Esophagus muscularis mucosa (tissue), 4 donors: ENCODE measurements around the gene STAT4. TPM values are rescaled to one million over a fixed set of nuclear protein-coding genes. Genes with fewer than 3 reads are reported as not detected.

Source experiments
- DNase-seq: peaks from one replicate; pipeline ENCODE4 v3.0.0-alpha.2; 2017; ENCODE audit errors: extremely low spot score
- H3K27ac ChIP-seq, 4 donors: fragments of 200-600 bp; sonication (generic); replicated peaks in 1 of 4; 1 replicate in 3 of 4; 2 replicates in 1 of 4; pipeline ENCODE4 v1.5.1; 2016 to 2019; ENCODE audit warnings: mild to moderate bottlenecking in 1 of 4
- H3K27me3 ChIP-seq, 4 donors: fragments of 200-600 bp; sonication (generic); one replicate each; pipeline versions ENCODE4 v1.5.1 to v1.6.0; 2016 to 2019
- H3K36me3 ChIP-seq, 4 donors: fragments of 200-600 bp; sonication (generic); one replicate each; pipeline ENCODE4 v1.5.1; 2016 to 2019
- H3K4me1 ChIP-seq, 4 donors: fragments of 200-600 bp; sonication (generic); one replicate each; pipeline ENCODE4 v1.5.1; 2016 to 2019
- H3K4me3 ChIP-seq, 4 donors: fragments of 200-600 bp; sonication (generic); 1 replicate in 2 of 4; 2 replicates in 2 of 4; pipeline ENCODE4 v1.5.1; 2016 to 2019; ENCODE audit warnings: mild to moderate bottlenecking in 4 of 4, moderate library complexity in 1 of 4
- H3K9me3 ChIP-seq, 4 donors: fragments of 200-600 bp; sonication (generic); 1 replicate in 3 of 4; 2 replicates in 1 of 4; pipeline ENCODE4 v1.5.1; 2016 to 2019
- EP300 ChIP-seq: sonication (generic); formaldehyde crosslinking; IDR thresholded peaks from one replicate; pipeline ENCODE4 v1.6.1; 2017; ENCODE audit warnings: antibody characterized with exemption
- POLR2A ChIP-seq: fragments of 450-650 bp; IDR thresholded peaks from one replicate; pipeline ENCODE4 v1.6.1; 2017; ENCODE audit warnings: antibody characterized with exemption, moderate library complexity, mild to moderate bottlenecking, low read depth
- POLR2AphosphoS5 ChIP-seq, 2 donors: sonication (generic); formaldehyde crosslinking; IDR thresholded peaks; one replicate each; pipeline ENCODE4 v1.6.1; 2017; ENCODE audit warnings: antibody characterized with exemption in 2 of 2
- WGBS: methylation state at CpG from one replicate; pipeline ENCODE4 v1.1.5; 2018; 5-methylcytosine and 5-hydroxymethylcytosine counted together
- intact Hi-C: fragments of 100-400 bp; cut with DNase I; formaldehyde crosslinking; loops from one replicate; pipeline ENCODE4 v1.15.1; 2023
- total RNA-seq, 4 donors: library from RNA; depleted of rRNA; stranded (reverse); fragments of >200 nt; gene quantifications; one replicate each; pipeline versions ENCODE4 v1.1.0 to v1.2.1, GENCODE V29; 2016
- TF ChIP-seq, protein P1 (sequence below), 3 experiments: fragments of 200-600 bp in 2 of 3; fragments of 450-650 bp in 1 of 3; sonication (generic) in 2 of 3; IDR thresholded peaks; one replicate each; pipeline ENCODE4 v1.5.1; 2017 to 2019; ENCODE audit warnings: antibody characterized with exemption in 3 of 3, mild to moderate bottlenecking in 2 of 3, moderate library complexity in 1 of 3

Gene STAT4
- total RNA-seq, 4 donors from 2014 or later, result 0.26 to 5.4 (median 2.4) TPM

DNA sequence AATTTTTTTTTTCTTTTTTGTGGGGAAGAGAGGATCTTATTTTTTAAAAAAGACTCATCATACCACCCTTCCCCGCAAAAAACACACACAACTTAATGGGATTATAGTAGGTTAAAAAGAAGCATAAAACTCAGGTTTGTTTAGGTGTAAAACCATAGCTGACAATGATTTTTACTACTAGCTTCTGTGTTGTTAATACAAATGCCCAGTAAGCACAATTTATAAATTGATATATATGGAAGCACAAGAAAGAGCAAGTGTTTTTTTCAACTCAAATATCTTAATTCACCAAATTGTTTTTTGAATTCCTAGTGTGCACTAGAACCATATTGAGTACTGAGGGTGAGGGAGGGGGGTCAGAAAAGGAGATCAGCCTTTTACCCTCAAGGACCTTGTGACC lies 7.0 kb downstream of the STAT4 start:
- Histone ChIP-seq H3K36me3 (no peaks in the 10 kb centered on the region), H3K4me3 (no peak overlapping the region), H3K4me1 (no peaks in the 10 kb centered on the region), H3K27me3 (no peaks in the 10 kb centered on the region), H3K27ac (no peak overlapping the region), H3K9me3 (no peaks in the 10 kb centered on the region)
- intact Hi-C loops, result no loop called here
- 92% methylated on average over 1 of the region's 1 CpG for WGBS
- DNase-seq, result no peak
- TF ChIP-seq POLR2A (no peak), POLR2AphosphoS5 (IDR thresholded peaks at IDR 0.05) (no peak), EP300 (no peak)
- TF ChIP-seq, protein P1, sequence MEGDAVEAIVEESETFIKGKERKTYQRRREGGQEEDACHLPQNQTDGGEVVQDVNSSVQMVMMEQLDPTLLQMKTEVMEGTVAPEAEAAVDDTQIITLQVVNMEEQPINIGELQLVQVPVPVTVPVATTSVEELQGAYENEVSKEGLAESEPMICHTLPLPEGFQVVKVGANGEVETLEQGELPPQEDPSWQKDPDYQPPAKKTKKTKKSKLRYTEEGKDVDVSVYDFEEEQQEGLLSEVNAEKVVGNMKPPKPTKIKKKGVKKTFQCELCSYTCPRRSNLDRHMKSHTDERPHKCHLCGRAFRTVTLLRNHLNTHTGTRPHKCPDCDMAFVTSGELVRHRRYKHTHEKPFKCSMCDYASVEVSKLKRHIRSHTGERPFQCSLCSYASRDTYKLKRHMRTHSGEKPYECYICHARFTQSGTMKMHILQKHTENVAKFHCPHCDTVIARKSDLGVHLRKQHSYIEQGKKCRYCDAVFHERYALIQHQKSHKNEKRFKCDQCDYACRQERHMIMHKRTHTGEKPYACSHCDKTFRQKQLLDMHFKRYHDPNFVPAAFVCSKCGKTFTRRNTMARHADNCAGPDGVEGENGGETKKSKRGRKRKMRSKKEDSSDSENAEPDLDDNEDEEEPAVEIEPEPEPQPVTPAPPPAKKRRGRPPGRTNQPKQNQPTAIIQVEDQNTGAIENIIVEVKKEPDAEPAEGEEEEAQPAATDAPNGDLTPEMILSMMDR (IDR thresholded peaks at IDR 0.05), result no peak

DNA sequence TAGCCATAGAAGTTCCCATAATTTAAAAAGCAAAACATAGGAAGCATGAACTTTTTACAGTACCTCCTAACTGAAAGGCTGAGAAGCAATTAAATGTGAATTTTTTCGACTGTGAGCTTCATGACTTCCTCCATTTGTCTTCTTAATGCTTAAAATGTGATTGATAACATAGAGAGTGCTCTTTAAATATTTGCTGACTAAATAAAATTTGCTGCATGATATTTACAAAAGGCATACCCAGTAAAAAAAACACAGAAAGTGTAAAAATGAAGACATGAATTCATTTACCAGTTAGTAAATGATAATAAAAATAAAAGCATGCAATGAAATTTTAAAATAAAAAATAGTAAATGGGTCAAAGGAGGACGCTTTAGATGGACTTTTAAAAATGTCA lies 21.9 kb downstream of the STAT4 start:
- peaks cover 0 to under 1% (median 0%) of the 10 kb centered on the region in 4 donors for H3K9me3 ChIP-seq
- no peak overlapping the region for H3K27ac ChIP-seq
- TF ChIP-seq EP300, result no peak
- TF ChIP-seq POLR2A, result no peak
- TF ChIP-seq POLR2AphosphoS5 (IDR thresholded peaks at IDR 0.05), result no peak
- TF ChIP-seq, protein P1 (IDR thresholded peaks at IDR 0.05), result no peak
- DNase-seq, result no peak
- no peaks in the 10 kb centered on the region for H3K36me3 ChIP-seq
- WGBS, result 75% methylated on average over 2 of the region's 2 CpGs
- no peaks in the 10 kb centered on the region for H3K27me3 ChIP-seq
- H3K4me1 ChIP-seq, result no peaks in the 10 kb centered on the region
- intact Hi-C loops, result no loop called here
- H3K4me3 ChIP-seq, result no peak overlapping the region

DNA sequence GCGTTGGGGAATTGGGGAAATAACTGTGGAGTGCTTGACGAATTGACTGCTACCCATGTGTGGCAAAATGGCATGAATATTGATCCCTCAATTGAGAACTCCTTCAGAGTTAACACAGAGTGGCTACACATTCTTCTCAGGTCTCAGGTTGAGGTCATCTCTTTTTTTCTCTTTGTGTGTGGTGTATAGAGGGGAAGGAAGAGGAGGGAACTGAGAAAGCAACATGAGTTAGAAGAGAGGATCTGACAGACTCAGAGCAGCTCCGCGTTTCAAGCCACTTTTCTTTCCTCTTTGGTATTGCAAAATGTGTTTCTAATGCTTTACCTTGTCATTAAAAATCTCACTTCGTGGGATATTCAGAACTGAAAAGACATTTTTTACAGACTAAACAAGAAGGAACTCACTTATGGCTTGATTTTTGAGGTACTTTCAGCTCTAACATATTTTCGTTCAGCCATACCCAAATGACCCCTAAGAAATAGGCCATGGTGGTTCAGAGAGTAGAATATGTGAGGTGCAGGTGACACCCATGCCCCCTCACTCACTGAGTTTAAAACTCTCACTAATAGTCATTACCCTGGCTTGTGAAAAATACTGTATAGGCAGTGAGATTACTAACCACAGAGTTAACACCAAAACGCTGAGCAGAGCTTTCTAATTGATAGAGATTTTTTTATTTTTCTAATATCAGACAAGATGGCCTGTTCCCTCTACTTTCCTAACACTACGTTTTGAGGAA lies 22.5 kb downstream of the STAT4 start:
- no peak overlapping the region for H3K27ac ChIP-seq
- TF ChIP-seq, protein P1 (IDR thresholded peaks at IDR 0.05), result no peak
- DNase-seq, result no peak
- no peak overlapping the region for H3K4me3 ChIP-seq
- no peaks in the 10 kb centered on the region for H3K27me3 ChIP-seq
- 67% methylated on average over 8 of the region's 8 CpGs for WGBS
- H3K9me3 ChIP-seq, result no peaks in the 10 kb centered on the region
- intact Hi-C loops, result no loop called here
- H3K36me3 ChIP-seq, result no peaks in the 10 kb centered on the region
- no peaks in the 10 kb centered on the region for H3K4me1 ChIP-seq

DNA sequence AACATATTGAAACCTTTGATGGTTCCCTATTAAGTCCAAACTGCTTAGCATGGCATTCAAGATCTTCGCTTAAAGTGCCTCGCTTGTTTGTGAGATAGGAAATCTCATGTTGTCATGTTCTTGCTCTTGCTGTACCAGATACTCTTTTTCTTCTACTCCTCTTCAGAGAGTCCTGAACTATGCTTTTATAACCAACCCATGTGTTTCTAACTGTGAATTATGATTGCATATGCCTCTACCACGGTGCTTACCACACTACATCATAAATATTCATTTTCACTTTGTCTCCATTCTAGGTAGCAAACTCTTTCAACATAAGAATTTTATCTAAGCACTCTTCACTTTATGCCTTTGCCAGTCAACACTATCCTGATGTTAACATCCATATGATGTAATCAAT lies 23.6 kb downstream of the STAT4 start:
- Histone ChIP-seq H3K4me1 (no peaks in the 10 kb centered on the region), H3K36me3 (no peaks in the 10 kb centered on the region), H3K27me3 (no peaks in the 10 kb centered on the region), H3K27ac (no peak overlapping the region), H3K9me3 (no peaks in the 10 kb centered on the region), H3K4me3 (no peak overlapping the region)
- 94% methylated on average over 3 of the region's 3 CpGs for WGBS
- TF ChIP-seq EP300 (no peak), POLR2A (no peak), POLR2AphosphoS5 (IDR thresholded peaks at IDR 0.05) (no peak)
- TF ChIP-seq, protein P1 (IDR thresholded peaks at IDR 0.05), result no peak
- intact Hi-C loops, result no loop called here
- DNase-seq, result no peak
